MCF 10A (cell line): ENCODE measurements around the gene NAA40. TPM values are rescaled to one million over a fixed set of nuclear protein-coding genes. Genes with fewer than 3 reads are reported as not detected.

ENCODE experiments used
- BruUV-seq: library from RNA; stranded (reverse); fragments of 400-500 nt; replicated peaks from 2 replicates; lab custom pipeline; 2021; lab: Mats Ljungman, UMichigan
- CTCF ChIA-PET: fragments of 300-600 bp; sonication (Branson Sonifier 250); formaldehyde crosslinking; extraction: SDS; loops from one replicate; lab custom pipeline; 2021; ENCODE audit warnings: antibody characterized with exemption, inconsistent platforms; lab: Yijun Ruan, JAX
- POLR2A ChIA-PET: fragments of 300-600, 350-650 bp; sonication (Branson Sonifier 250); formaldehyde crosslinking; extraction: SDS; loops from one replicate; lab custom pipeline; 2020; ENCODE audit warnings: antibody characterized with exemption, inconsistent platforms; lab: Yijun Ruan, JAX
- DNase-seq: peaks from one replicate; pipeline ENCODE4 v3.0.0-alpha.2; 2018; ENCODE audit not compliant: unreplicated experiment
- H3K27ac Mint-ChIP-seq: one replicate; pipeline ENCODE4 v1.8.0; 2022; ENCODE audit warnings: mild to moderate bottlenecking, low read depth, mixed read lengths; ENCODE audit not compliant: unreplicated experiment
- H3K27me3 Mint-ChIP-seq: one replicate; pipeline ENCODE4 v1.8.0; 2022; ENCODE audit warnings: mixed read lengths; ENCODE audit not compliant: insufficient read depth, unreplicated experiment
- H3K36me3 Mint-ChIP-seq: one replicate; pipeline ENCODE4 v1.8.0; 2022; ENCODE audit warnings: mild to moderate bottlenecking, moderate library complexity, mixed read lengths; ENCODE audit not compliant: insufficient read depth, unreplicated experiment
- H3K4me1 Mint-ChIP-seq: one replicate; pipeline ENCODE4 v1.8.0; 2022; ENCODE audit warnings: mixed read lengths; ENCODE audit not compliant: insufficient read depth, unreplicated experiment
- H3K4me3 Mint-ChIP-seq: one replicate; pipeline ENCODE4 v1.8.0; 2022; ENCODE audit warnings: mild to moderate bottlenecking, moderate library complexity, mixed read lengths; ENCODE audit not compliant: unreplicated experiment
- H3K9me3 Mint-ChIP-seq: one replicate; pipeline ENCODE4 v1.8.0; 2022; ENCODE audit warnings: mixed read lengths; ENCODE audit not compliant: unreplicated experiment
- intact Hi-C: fragments of 100-400 bp; cut with micrococcal nuclease; formaldehyde crosslinking; loops from 2 replicates; pipeline ENCODE4 v1.14.1; 2022
- total RNA-seq: library from RNA; stranded (reverse); gene quantifications from 2 replicates; pipeline ENCODE4 v1.2.3, GENCODE V29; 2022
- TF ChIP-seq, protein P1 (sequence below): fragments of 200-600 bp; IDR thresholded peaks from one replicate; pipeline ENCODE4 v1.8.0; 2022; ENCODE audit warnings: antibody characterized with exemption, mild to moderate bottlenecking; ENCODE audit not compliant: unreplicated experiment

Gene NAA40
- total RNA-seq, 1 experiment from 2014 or later: 11.7 TPM

DNA sequence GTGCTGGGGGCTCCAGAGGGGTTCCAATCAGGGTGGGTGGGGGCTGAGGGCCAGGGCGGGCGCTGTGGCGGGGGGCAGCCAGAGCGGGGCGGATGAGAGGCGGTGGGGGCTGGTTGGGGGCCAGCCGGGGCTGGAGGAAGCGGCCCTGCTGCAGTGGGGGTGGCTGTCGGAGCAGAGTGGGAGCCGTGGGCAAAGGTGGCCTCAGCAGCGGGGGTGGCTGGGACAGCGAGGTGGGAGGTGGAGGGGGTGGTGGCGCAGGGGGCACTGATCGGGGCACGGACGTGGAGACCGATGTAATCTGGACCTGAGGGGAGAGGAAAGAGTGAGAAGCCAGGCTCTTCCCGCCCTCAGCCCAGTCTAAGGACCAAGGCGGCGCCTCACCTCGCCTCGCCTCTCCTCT is 26.9 kb upstream of the NAA40 start:
- H3K4me1 Mint-ChIP-seq: no peaks in the 10 kb centered on the region
- CTCF ChIA-PET: no interaction called here
- H3K27me3 Mint-ChIP-seq: no peaks in the 10 kb centered on the region
- no peak overlapping the region for H3K27ac Mint-ChIP-seq
- no TSS peak for BruUV-seq
- intact Hi-C loops: no loop called here
- TF ChIP-seq, protein P1, sequence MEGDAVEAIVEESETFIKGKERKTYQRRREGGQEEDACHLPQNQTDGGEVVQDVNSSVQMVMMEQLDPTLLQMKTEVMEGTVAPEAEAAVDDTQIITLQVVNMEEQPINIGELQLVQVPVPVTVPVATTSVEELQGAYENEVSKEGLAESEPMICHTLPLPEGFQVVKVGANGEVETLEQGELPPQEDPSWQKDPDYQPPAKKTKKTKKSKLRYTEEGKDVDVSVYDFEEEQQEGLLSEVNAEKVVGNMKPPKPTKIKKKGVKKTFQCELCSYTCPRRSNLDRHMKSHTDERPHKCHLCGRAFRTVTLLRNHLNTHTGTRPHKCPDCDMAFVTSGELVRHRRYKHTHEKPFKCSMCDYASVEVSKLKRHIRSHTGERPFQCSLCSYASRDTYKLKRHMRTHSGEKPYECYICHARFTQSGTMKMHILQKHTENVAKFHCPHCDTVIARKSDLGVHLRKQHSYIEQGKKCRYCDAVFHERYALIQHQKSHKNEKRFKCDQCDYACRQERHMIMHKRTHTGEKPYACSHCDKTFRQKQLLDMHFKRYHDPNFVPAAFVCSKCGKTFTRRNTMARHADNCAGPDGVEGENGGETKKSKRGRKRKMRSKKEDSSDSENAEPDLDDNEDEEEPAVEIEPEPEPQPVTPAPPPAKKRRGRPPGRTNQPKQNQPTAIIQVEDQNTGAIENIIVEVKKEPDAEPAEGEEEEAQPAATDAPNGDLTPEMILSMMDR: no peak
- POLR2A ChIA-PET: no interaction called here
- H3K36me3 Mint-ChIP-seq: peaks cover 31% of the 10 kb centered on the region
- H3K9me3 Mint-ChIP-seq: no peaks in the 10 kb centered on the region
- no peak overlapping the region for H3K4me3 Mint-ChIP-seq
- DNase-seq: no peak

DNA sequence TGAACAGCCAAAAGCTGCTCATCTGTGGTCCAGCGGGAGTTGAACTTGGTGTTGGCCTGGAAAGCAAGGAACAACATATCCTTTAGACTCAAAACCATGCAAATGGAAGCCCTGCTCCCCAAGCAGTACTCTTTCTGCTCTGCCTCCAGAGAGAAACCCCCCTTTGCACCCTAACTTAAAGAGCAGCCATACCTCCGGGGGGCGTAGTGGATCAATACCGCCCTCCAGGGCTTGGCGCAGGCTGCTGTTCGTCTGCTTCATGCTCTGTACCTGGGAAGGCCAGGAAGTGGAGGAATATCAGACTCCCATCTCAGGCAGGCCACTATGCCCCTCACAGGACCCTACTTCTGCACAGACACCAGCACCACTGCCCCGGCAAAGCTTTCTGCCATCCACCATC is 26.1 kb upstream of the NAA40 start:
- Mint-ChIP-seq H3K4me1 (peaks cover 3% of the 10 kb centered on the region), H3K27ac (no peak overlapping the region), H3K27me3 (no peaks in the 10 kb centered on the region), H3K36me3 (peaks cover 31% of the 10 kb centered on the region), H3K4me3 (no peak overlapping the region), H3K9me3 (no peaks in the 10 kb centered on the region)
- ChIA-PET POLR2A (no interaction called here), CTCF (interaction anchor here (0.7 to 1.4 kb wide), 2 partner anchors 33 to 37 kb away, joined by 4 read pairs; no protein-coding TSS in a partner anchor)
- no TSS peak for BruUV-seq
- TF ChIP-seq, protein P1: no peak
- intact Hi-C loops: no loop called here
- no peak for DNase-seq

DNA sequence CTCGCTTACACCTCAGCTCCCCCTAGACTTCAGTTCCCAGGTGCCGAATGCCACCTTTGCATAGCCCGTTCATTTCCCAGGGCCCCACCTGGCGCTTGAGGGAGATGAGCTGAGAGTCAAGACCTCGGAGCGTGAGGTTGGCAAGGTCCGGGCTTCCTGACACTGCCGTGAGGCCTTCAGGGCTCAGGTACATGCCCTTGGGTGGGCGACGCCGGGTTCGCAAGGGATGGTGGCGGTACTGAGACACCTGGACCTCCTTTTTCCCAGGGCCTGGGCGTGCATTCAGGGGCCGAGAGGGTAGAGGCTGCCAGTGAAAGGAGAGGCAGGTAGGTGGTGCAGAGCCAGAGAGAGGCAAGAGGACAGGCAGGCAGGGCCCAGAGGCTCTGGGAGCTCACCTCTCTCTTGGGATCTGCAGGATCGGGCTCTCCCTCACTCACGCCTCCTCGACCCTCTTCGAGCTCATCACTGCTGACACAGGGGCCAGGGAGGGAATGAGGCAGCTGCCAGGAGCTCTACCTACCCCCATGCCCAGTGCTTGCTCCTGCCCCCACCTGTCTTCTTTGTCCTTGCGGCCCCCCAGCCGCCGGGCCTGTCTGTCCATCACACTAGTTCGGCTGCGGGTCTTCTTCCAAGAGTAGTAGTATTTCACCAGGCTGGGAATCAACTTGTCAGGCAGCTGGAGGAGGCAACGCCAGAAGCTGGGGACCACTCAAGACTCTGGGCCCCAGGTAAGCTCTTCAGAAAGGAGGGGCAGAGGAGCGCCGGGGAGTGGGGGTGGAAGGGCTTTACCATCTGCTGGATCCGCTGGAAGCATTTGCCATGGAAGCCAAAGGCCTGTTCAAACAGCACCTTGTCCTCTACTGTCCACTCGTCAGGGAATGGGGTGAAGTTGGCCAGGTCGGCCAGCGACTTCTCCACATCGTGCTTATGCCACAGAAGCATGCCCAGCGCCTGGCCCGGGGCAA is 24.7 kb upstream of the NAA40 start:
- POLR2A ChIA-PET: interaction anchor here (0.9 kb wide), 1 partner anchor 12 kb away, joined by 3 read pairs; no protein-coding TSS in a partner anchor
- no peak overlapping the region for H3K4me3 Mint-ChIP-seq
- TF ChIP-seq, protein P1: no peak

More for the DNA sequence above, 24.7 kb upstream of the NAA40 start:
- H3K27me3 Mint-ChIP-seq: no peaks in the 10 kb centered on the region
- no TSS peak for BruUV-seq
- H3K27ac Mint-ChIP-seq: no peak overlapping the region
- no peaks in the 10 kb centered on the region for H3K9me3 Mint-ChIP-seq
- no peak for DNase-seq
- H3K4me1 Mint-ChIP-seq: peaks cover 6% of the 10 kb centered on the region
- CTCF ChIA-PET: interaction anchor here (0.8 to 1.4 kb wide), 4 partner anchors 8 to 235 kb away, joined by 3 to 4 read pairs (median 4); no protein-coding TSS in a partner anchor
- H3K36me3 Mint-ChIP-seq: peaks cover 24% of the 10 kb centered on the region
- intact Hi-C loops: no loop called here
